Measurements from ENCODE around the gene ADAMTS18.
"Not testable (repeated sequence)": the region's sequence is repeated elsewhere in the genome, so short reads cannot be mapped to it uniquely, and the experiment has no call there.

ADAMTS18 gene

DNA sequence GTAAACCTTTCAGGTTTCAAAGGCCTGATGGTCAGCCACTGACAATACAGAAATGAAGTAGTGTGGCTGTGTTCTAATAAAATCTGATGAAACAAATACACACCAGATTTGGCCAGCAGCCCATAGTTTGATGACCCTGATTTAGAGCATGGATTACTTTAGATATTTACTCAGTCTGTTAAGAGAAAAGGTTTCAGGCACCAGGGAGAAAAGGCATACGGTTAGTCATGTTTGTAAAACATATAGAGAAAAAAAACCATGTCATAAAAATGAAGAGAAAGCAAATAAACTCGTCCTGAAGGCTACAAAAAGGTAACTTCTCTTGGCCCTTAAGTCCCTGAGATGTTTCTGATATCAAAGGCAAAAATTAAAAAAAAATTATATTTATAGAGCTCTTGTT is 112.1 kb downstream of the ADAMTS18 start:
- DNase-seq: no peak

DNA sequence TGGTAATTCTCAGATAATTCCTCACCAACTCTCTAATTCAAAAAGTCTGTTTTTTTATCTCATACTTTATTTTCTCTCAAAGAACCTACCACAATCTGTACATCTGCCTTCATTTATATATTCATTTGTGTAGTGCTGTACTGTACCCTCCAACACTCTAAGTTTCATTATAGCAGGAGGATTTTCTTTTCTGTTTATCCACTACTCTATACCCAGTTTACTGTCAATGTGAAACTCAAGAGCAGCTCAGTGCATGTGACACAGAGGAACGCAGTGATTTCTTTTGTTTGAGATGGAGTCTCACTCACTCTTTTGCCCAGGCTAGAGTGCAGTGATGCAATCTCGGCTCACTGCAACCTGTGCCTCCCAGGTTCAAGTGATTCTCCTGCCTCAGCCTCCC is 117.8 kb downstream of the ADAMTS18 start:
- DNase-seq: no peak

DNA sequence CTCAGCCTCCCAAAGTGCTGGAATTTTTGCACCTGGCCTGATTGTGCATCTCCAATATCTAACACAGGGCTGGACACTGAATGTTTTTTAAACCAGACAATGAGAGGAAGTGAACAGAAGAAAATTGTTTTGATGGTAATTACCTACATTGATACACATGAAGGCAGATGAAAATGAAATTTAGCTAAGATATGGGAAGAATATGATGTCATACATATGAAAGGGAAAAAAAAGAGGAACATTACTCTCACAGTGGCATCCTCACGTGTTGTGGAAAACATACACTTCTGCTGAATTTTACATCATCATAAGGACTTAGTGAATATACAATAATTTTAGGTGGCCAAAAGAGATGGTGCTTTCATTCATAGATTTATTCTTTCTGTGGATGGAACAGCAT is 124.0 kb downstream of the ADAMTS18 start:
- DNase-seq: no peak

GRCh38 chr16:77308163-77308561 is 126.7 kb downstream of the ADAMTS18 start:
- no peak for DNase-seq

- no peak for DNase-seq
These were observed 127.2 kb downstream of the ADAMTS18 start for GRCh38 chr16:77307426-77308162.

DNA sequence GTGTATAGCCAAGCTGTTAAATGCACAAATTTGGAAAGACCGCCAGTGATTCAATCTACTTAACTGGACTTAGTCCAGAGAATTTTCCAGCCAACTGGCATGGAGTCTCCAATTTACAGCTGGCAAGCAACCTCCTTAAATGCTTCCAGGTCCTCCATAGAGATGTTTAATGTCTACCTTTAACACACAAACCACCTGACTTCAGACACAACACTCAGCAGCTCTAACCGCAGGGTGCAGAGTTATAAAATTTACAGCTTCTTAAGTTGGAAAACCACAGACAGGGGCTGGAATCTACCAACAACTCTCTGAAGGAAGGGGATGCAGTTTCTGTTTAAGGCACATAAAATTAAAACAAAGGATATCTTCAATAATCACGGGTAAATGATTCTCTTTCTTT is 128.8 kb downstream of the ADAMTS18 start:
- no peak for DNase-seq

- no peak for DNase-seq
These were observed 130.0 kb downstream of the ADAMTS18 start for GRCh38 chr16:77304877-77305276.

GRCh38 chr16:77304134-77304533 is 130.7 kb downstream of the ADAMTS18 start:
- no peak for DNase-seq

DNA sequence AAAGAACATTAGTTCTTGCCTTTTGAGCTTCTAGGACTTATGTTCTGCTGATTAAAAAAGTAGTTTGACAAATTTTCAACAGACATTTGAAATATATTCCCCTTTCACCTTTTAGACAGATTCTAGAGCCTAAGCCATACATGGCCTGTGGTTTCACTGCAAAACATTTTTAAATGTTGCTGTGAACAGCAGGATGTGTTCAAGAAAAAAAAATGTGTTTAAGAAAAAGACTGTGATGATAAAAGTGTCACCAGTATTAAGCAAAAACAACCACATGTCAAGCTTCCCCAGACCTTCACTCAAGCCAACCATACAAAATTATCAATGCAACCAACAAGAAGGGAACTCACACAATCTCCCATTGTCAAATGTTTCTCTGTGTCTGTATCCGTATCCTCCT is 132.2 kb downstream of the ADAMTS18 start:
- DNase-seq: no peak

DNA sequence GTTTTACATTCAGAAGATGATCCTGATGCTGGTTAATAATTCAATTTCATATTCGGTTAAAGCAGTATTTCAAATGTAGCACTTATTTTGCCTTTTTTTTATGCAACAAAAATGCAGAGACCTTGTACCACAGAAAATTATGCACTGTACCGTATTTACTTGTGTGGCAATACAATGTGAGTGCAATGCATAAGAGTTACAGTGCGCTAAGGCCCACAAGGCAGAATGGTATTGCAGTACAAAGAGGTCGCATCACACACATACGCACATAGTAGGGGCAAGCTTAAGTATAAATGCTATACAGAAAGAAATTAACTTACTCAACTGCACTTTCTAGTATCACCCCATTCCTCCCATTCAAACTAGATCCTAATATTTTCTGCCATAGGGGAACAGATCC is 132.6 kb downstream of the ADAMTS18 start:
- no peak for DNase-seq

GRCh38 chr16:77300256-77300655 is 134.6 kb downstream of the ADAMTS18 start:
- no peak for DNase-seq

DNA sequence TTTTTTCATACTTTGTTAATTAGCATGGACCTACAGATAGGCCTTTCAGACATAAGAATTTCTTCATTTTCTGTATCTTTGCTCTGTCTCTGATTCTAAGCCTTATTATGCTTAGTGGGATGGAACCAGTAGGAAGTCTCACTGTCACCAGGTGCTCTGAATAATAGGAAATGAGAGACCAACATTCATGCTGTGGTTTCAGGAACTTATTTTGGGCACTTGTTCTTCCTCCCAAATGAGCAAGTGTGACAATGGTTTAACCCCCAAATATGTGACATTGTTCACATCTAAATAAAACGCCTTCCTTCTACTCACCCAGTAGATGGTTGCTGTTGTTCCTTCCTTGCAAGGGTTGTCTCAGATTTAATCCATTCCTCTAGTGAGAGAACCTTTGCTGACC is 135.4 kb downstream of the ADAMTS18 start:
- DNase-seq: no peak

- DNase-seq: no peak
These were observed 136.1 kb downstream of the ADAMTS18 start for GRCh38 chr16:77298418-77299360.

DNA sequence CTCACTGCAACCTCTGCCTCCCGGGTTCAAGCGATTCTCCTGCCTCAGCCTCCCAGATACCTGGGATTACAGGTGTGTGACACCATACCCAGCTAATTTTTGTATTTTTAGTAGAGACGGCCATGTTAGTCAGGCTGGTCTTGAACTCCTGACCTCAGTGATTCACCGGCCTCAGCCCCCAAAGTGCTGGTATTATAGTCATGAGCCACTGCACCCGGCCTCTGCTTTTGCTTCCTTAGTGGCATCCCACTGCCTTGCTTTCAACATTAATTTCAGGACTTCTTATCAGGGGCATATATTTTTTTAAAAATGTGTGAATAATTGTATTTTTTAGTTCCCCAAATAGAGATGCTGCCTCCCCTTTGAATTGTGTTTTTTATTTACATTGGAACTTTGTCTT is 136.8 kb downstream of the ADAMTS18 start:
- no peak for DNase-seq

GRCh38 chr16:77295896-77296295 is 138.9 kb downstream of the ADAMTS18 start:
- no peak for DNase-seq

GRCh38 chr16:77290451-77291115 is 144.3 kb downstream of the ADAMTS18 start:
- no peak for DNase-seq

DNA sequence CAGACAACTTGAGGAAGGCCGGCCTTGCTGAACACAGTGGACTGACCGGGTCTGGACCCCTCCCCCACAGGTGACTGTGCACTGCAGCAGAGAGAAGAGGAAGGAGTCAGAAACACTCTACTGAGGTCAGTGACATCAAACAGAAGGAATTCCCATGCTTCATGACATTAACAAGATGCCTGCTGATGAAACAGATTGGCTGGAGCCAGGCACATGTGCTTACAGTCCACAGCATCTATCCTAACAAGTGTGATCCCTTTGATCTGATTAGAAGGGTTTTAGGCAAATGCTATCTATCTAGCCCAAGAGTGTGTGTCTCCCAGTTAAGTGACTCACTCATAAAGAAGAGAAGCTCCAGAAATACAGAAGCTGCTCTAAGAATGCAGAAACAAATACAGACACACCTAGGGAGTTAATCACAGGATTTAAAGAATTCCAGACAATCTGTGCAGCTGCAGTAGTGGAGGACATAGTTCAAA is 145.5 kb downstream of the ADAMTS18 start:
- DNase-seq: no peak

DNA sequence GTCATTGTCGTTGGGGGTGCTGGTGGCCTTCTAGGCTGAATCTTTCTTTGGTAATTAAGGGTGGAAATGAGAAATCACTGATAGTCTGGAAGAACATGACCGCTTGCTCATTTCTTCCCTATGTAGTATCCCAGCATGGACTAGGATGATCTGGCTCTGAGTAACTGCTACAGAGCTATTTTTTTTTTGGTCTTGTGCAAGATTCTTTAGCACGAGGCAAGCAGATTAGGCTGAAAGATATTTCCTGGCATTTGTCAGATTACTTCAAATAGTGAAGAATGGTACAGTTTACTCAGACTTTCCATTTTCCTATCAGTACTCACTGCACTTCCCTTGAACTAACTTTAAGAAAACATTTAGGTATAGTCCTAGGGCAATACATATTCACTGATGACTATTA is 146.6 kb downstream of the ADAMTS18 start:
- no peak for DNase-seq

DNA sequence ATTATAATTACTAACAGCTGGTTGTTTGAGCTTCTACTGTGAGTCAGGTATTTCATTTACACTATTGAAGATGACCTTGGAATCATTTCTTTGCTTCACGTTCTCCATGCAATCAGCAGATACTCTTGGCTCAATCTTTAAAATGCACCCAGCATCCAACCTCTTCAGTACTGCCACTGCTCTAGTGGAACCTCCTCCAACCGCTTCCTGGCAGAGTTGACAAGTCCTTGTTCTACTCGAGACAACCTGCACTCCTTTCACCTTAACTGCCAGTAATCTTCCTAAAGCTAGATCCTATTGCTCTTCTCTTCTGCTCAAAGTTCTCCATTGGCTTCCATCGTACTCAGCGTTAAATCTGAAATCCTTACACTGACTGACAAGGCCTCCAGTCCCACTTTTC is 149.2 kb downstream of the ADAMTS18 start:
- no peak for DNase-seq

DNA sequence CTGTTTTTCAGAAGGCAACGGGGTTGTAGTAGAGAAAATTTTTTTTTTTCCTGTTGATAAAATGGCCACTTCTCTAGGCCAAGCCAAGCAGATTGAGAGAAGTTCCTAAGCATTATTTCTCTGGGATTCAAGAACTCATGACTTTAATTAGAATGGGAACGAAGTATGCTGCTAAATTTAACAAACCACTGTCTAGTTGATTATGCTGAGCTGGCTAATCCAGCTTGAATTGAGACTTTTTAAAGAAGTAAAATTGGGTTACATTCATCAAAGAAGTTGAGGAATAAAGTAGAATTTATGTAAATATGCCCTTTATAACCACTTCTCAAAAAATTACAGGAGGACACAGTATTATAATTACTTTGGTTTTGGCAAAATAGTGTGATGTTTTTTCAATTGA is 152.5 kb downstream of the ADAMTS18 start:
- DNase-seq: no peak

- DNase-seq: not testable (repeated sequence)
These were observed 155.5 kb downstream of the ADAMTS18 start for GRCh38 chr16:77279316-77279715.

DNA sequence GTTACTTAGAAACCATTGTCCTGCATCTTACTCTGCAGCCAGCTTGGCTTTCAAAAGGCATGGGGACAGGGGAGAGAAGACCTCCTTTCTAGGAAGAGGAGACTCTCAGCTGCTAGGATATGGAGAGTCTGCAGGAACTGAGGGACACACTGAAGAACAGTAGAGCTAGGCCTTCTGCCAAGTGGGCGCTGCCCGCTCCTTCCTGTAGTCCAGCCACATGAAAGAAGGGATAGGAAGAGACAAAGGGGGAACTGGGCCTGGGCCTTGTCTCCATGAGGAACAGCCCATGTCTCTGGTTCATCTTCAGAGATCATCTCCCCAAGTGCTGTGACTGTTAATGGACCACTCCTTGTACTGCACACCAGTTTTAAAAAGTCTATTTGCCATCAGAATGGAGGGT is 157.3 kb downstream of the ADAMTS18 start:
- no peak for DNase-seq

DNA sequence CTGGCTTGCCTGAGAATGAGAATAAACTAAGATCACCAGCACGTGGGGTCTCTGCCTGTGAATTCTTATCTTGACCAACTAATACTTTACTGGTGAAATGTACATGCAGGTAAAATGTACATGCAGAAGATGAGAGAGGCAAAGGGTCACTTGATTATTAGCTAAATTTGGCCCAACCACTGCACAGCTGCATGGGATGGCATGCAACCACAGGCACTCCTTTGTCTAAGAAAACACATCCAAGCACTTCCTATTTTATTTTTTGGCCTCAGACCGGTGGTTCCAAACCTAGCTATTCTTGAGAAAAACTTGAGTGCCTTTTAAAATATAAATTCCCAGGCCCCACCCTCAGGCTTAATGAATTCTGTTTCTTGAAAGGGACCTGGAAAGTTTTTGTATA is 157.7 kb downstream of the ADAMTS18 start:
- DNase-seq: no peak

GRCh38 chr16:77276661-77277060 is 158.2 kb downstream of the ADAMTS18 start:
- DNase-seq: no peak

Measured in 8988T (cell line).